CD4-positive, alpha-beta T cell treated with Interleukin-1 beta for 1 hour (primary cell): ENCODE results near the gene PMS2.
"Not testable (repeated sequence)": the region's sequence is repeated elsewhere in the genome, so short reads cannot be mapped to it uniquely, and the experiment has no call there.

Source experiments
- DNase-seq, 2 donors: peaks; one replicate each; pipeline ENCODE4 v3.0.0-alpha.2; 2020 to 2022

Gene PMS2

GRCh38 chr7:6008668-6009611 is at the start of gene PMS2, which contains the start of gene AIMP2:
Gene PMS2, minus strand, starts transcription at chr7:6009049. Its CDS starts 30 bp downstream, at chr7:6009019.
Gene AIMP2, plus strand, starts transcription at chr7:6009272. Its CDS starts 92 bp downstream, at chr7:6009364.
- DNase-seq = peak; percentile 95 to 96

GRCh38 chr7:6057316-6058129 is 48.7 kb upstream of the PMS2 start:
- no peak for DNase-seq

- no peak for DNase-seq
Observed at GRCh38 chr7:6056616-6057015, 47.8 kb upstream of the PMS2 start.

- not testable (repeated sequence) for DNase-seq
Observed at GRCh38 chr7:6051185-6051584, 42.3 kb upstream of the PMS2 start.

GRCh38 chr7:6049780-6050179 is 40.9 kb upstream of the PMS2 start:
- DNase-seq = no peak

GRCh38 chr7:6035686-6036085 is 26.8 kb upstream of the PMS2 start:
- DNase-seq = no peak

GRCh38 chr7:6035165-6035564 is 26.3 kb upstream of the PMS2 start:
- DNase-seq = no peak

- no peak for DNase-seq
Observed at GRCh38 chr7:6032641-6033040, 23.8 kb upstream of the PMS2 start.

GRCh38 chr7:6032167-6032566 is 23.3 kb upstream of the PMS2 start:
- DNase-seq = peak in 1 of 2 donors; percentile 12

GRCh38 chr7:6031567-6031966 is 22.7 kb upstream of the PMS2 start:
- no peak for DNase-seq

GRCh38 chr7:6030988-6031387 is 22.1 kb upstream of the PMS2 start, which contains the start of gene ANKRD61:
Gene ANKRD61, plus strand, starts transcription at chr7:6031376. Its CDS starts 0 bp downstream, at chr7:6031376.
- no peak for DNase-seq

GRCh38 chr7:6028563-6028962 is 19.7 kb upstream of the PMS2 start:
- DNase-seq = no peak

GRCh38 chr7:6027806-6028365 is 19.0 kb upstream of the PMS2 start:
- DNase-seq = no peak

- DNase-seq = peak in 1 of 2 donors; percentile 10
Observed at GRCh38 chr7:6026820-6027311, 18.0 kb upstream of the PMS2 start.

- peak; percentile 73 to 76 for DNase-seq
Observed at GRCh38 chr7:6026011-6026819, 17.4 kb upstream of the PMS2 start.

- DNase-seq = no peak
Observed at GRCh38 chr7:6023974-6024435, 15.2 kb upstream of the PMS2 start.

GRCh38 chr7:6022707-6023106 is 13.9 kb upstream of the PMS2 start:
- no peak for DNase-seq

GRCh38 chr7:6020371-6021286 is 11.8 kb upstream of the PMS2 start:
- DNase-seq = no peak

GRCh38 chr7:6016653-6016966 is 7.8 kb upstream of the PMS2 start:
- DNase-seq = no peak

- no peak for DNase-seq
Observed at GRCh38 chr7:6015917-6016652, 7.2 kb upstream of the PMS2 start.
